HepG2 (cell line): Measurements from ENCODE around the gene HOXA6.

Experiments
- EZH2 ChIP-seq: conservative IDR thresholded peaks from 2 replicates; pipeline ENCODE4 v1.6.1; 2012; ENCODE audit warnings: mild to moderate bottlenecking, low read depth, low read length, moderate library complexity
- JUN ChIP-seq: sonication (generic); formaldehyde crosslinking; IDR thresholded peaks from 2 replicates; pipeline ENCODE4 v1.4.0; 2020; ENCODE audit warnings: mild to moderate bottlenecking, missing genetic modification reagents
- KAT7 ChIP-seq: IDR thresholded peaks from 2 replicates; pipeline ENCODE4 v1.6.1; 2018; ENCODE audit warnings: borderline replicate concordance, missing compliant biosample characterization
- KLF15 ChIP-seq: sonication (generic); formaldehyde crosslinking; IDR thresholded peaks from 2 replicates; pipeline ENCODE4 v1.8.1; 2023; ENCODE audit warnings: borderline replicate concordance, mild to moderate bottlenecking, inconsistent platforms, missing genetic modification reagents, mixed read lengths
- NFE2L1 ChIP-seq: sonication (generic); formaldehyde crosslinking; IDR thresholded peaks from 2 replicates; pipeline ENCODE4 v1.4.0; 2020; ENCODE audit warnings: missing genetic modification reagents, mild to moderate bottlenecking, borderline replicate concordance
- POLR2A ChIP-seq, 2 experiments: IDR thresholded peaks; 2 replicates each; pipeline ENCODE4 v1.6.1; 2011; ENCODE audit warnings: low read depth in 2 of 2, low read length in 2 of 2, mild to moderate bottlenecking in 1 of 2, moderate library complexity in 1 of 2; ENCODE audit not compliant: insufficient read depth in 1 of 2
- YY1 ChIP-seq: IDR thresholded peaks from 2 replicates; pipeline ENCODE4 v1.6.1; 2011; ENCODE audit warnings: low read length, low read depth, moderate library complexity, mild to moderate bottlenecking; ENCODE audit not compliant: insufficient read depth, insufficient replicate concordance
- ZFP36 ChIP-seq: fragments of 150-350 bp; IDR thresholded peaks from 2 replicates; pipeline ENCODE4 v1.6.1; 2018; ENCODE audit warnings: borderline replicate concordance, low read length, low read depth; ENCODE audit not compliant: partially characterized antibody
- TF ChIP-seq, protein P1 (sequence below): sonication (generic); formaldehyde crosslinking; IDR thresholded peaks from 2 replicates; pipeline ENCODE4 v1.5.0; 2020; ENCODE audit warnings: mild to moderate bottlenecking, missing genetic modification reagents, moderate library complexity
- TF ChIP-seq, protein P2 (sequence below): sonication (generic); formaldehyde crosslinking; IDR thresholded peaks from 2 replicates; pipeline ENCODE4 v1.8.1; 2022; ENCODE audit warnings: low read depth, mild to moderate bottlenecking, missing genetic modification reagents
- TF ChIP-seq, protein P3 (sequence below): sonication (generic); formaldehyde crosslinking; IDR thresholded peaks from 2 replicates; pipeline ENCODE4 v1.5.0; 2020; ENCODE audit warnings: mild to moderate bottlenecking, missing genetic modification reagents

DNA sequence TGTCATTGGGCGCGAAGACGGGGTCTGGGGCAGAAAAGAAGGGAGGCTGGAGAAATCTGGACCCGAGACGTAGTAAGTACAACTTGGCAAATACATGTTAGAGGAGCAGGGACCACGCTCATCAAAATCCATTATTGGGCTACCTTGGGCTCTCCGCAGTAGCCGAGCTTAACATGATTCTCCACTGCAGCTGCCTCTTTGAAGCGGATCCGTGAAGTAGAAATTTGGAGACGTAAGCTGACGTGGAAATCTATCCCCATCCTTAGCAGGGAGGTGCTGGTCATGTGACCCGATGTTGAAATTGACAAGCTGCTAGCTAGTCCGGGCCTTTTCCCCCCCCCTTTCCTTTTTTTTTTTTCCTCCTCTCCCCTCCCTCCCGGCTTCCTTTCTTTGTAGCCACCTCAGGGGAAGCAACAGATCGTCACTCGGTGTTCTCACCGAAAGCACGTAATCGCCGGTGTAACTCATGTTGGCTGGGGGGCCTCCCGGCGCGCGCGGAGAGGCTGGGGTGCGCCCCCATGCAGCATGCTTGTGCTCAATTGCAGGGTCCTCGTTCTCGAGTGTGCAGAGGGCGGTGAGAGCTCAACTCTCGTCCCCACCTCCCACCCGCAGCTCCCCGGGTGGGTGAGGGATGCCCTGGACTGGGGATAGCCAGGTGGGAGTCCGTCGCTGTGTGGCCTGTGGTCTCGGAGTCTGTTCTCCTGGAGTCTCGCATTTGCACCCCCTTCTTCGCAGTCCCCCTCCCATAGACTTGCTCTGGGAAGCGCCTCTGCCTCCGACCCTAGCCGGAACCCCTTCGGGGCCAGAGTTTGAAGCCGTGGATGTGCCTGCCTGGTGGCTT, 37.7 kb upstream of the HOXA6 start, which contains the start of gene HOXA11:
- TF ChIP-seq, protein P1, sequence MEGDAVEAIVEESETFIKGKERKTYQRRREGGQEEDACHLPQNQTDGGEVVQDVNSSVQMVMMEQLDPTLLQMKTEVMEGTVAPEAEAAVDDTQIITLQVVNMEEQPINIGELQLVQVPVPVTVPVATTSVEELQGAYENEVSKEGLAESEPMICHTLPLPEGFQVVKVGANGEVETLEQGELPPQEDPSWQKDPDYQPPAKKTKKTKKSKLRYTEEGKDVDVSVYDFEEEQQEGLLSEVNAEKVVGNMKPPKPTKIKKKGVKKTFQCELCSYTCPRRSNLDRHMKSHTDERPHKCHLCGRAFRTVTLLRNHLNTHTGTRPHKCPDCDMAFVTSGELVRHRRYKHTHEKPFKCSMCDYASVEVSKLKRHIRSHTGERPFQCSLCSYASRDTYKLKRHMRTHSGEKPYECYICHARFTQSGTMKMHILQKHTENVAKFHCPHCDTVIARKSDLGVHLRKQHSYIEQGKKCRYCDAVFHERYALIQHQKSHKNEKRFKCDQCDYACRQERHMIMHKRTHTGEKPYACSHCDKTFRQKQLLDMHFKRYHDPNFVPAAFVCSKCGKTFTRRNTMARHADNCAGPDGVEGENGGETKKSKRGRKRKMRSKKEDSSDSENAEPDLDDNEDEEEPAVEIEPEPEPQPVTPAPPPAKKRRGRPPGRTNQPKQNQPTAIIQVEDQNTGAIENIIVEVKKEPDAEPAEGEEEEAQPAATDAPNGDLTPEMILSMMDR (CRISPR knock-in tag), result no peak
- no peak for TF ChIP-seq EZH2
- no peak for TF ChIP-seq JUN
- TF ChIP-seq POLR2A (IDR thresholded peaks at IDR 0.05; ENCODE audit: insufficient read depth in 1 of 2, low read depth in 2 of 2, low read length in 2 of 2), result no peak
- TF ChIP-seq, protein P2, sequence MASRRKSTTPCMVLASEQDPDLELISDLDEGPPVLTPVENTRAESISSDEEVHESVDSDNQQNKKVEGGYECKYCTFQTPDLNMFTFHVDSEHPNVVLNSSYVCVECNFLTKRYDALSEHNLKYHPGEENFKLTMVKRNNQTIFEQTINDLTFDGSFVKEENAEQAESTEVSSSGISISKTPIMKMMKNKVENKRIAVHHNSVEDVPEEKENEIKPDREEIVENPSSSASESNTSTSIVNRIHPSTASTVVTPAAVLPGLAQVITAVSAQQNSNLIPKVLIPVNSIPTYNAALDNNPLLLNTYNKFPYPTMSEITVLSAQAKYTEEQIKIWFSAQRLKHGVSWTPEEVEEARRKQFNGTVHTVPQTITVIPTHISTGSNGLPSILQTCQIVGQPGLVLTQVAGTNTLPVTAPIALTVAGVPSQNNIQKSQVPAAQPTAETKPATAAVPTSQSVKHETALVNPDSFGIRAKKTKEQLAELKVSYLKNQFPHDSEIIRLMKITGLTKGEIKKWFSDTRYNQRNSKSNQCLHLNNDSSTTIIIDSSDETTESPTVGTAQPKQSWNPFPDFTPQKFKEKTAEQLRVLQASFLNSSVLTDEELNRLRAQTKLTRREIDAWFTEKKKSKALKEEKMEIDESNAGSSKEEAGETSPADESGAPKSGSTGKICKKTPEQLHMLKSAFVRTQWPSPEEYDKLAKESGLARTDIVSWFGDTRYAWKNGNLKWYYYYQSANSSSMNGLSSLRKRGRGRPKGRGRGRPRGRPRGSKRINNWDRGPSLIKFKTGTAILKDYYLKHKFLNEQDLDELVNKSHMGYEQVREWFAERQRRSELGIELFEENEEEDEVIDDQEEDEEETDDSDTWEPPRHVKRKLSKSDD, result no peak
- TF ChIP-seq YY1, result no peak
- no peak for TF ChIP-seq ZFP36
- no peak for TF ChIP-seq KAT7 (CRISPR knock-in tag)
- TF ChIP-seq KLF15 (CRISPR knock-in tag), result no peak
- TF ChIP-seq, protein P3, sequence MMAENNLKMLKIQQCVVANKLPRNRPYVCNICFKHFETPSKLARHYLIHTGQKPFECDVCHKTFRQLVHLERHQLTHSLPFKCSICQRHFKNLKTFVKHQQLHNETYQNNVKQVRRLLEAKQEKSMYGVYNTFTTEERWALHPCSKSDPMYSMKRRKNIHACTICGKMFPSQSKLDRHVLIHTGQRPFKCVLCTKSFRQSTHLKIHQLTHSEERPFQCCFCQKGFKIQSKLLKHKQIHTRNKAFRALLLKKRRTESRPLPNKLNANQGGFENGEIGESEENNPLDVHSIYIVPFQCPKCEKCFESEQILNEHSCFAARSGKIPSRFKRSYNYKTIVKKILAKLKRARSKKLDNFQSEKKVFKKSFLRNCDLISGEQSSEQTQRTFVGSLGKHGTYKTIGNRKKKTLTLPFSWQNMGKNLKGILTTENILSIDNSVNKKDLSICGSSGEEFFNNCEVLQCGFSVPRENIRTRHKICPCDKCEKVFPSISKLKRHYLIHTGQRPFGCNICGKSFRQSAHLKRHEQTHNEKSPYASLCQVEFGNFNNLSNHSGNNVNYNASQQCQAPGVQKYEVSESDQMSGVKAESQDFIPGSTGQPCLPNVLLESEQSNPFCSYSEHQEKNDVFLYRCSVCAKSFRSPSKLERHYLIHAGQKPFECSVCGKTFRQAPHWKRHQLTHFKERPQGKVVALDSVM (CRISPR knock-in tag), result no peak
- TF ChIP-seq NFE2L1, result no peak
